Esophagus squamous epithelium (tissue), 5 donors: Measurements from ENCODE around the gene FLT1. TPM values are rescaled to one million over a fixed set of nuclear protein-coding genes. Genes with fewer than 3 reads are reported as not detected.

Experiments
- DNase-seq: peaks from one replicate; lab custom pipeline; 2025; lab: John Stamatoyannopoulos, UW
- H3K27ac ChIP-seq, 4 donors: fragments of 200-600 bp; sonication (generic); one replicate each; pipeline ENCODE4 v1.5.1; 2016 to 2019; ENCODE audit warnings: mild to moderate bottlenecking in 1 of 4
- H3K27me3 ChIP-seq, 4 donors: fragments of 200-600 bp; sonication (generic); 1 replicate in 3 of 4; 2 replicates in 1 of 4; pipeline versions ENCODE4 v1.5.1 to v1.6.0; 2017 to 2021; ENCODE audit warnings: antibody characterized with exemption in 1 of 4
- H3K36me3 ChIP-seq, 3 donors: fragments of 200-600 bp; sonication (generic); one replicate each; pipeline ENCODE4 v1.5.1; 2016 to 2019
- H3K4me1 ChIP-seq, 3 donors: fragments of 200-600 bp; sonication (generic); one replicate each; pipeline ENCODE4 v1.5.1; 2017 to 2019
- H3K4me3 ChIP-seq, 4 donors: fragments of 200-600 bp; sonication (generic); 1 replicate in 3 of 4; 2 replicates in 1 of 4; pipeline ENCODE4 v1.5.1; 2016 to 2019; ENCODE audit warnings: mild to moderate bottlenecking in 2 of 4, moderate library complexity in 1 of 4
- H3K9me3 ChIP-seq, 3 donors: fragments of 200-600 bp; sonication (generic); one replicate each; pipeline ENCODE4 v1.5.1; 2016 to 2019
- POLR2A ChIP-seq, 4 donors: fragments of 450-650 bp; IDR thresholded peaks; one replicate each; pipeline ENCODE4 v1.6.1; 2017; ENCODE audit warnings: antibody characterized with exemption in 4 of 4, mild to moderate bottlenecking in 4 of 4, moderate library complexity in 3 of 4
- WGBS, 2 donors: methylation state at CpG; one replicate each; pipeline ENCODE4 v1.1.5; 2018; 5-methylcytosine and 5-hydroxymethylcytosine counted together
- intact Hi-C: fragments of 100-400 bp; cut with DNase I; formaldehyde crosslinking; loops from one replicate; pipeline ENCODE4 v1.15.0; 2022
- total RNA-seq, 4 donors: library from RNA; depleted of rRNA; stranded (reverse); fragments of >200 nt; gene quantifications; one replicate each; pipeline ENCODE4 v1.1.0, GENCODE V29; 2016
- TF ChIP-seq, protein P1 (sequence below), 6 experiments: fragments of 450-650 bp in 4 of 6; fragments of 200-600 bp in 2 of 6; sonication (generic) in 2 of 6; IDR thresholded peaks; one replicate each; pipeline ENCODE4 v1.5.1; 2016 to 2019; ENCODE audit warnings: antibody characterized with exemption in 6 of 6, mild to moderate bottlenecking in 4 of 6, moderate library complexity in 4 of 6
- donor health status: DM: yes; HTN: yes; CAD: no.

Gene FLT1
- total RNA-seq, 4 donors from 2014 or later, result 2.1 to 16.4 (median 8.9) TPM

DNA sequence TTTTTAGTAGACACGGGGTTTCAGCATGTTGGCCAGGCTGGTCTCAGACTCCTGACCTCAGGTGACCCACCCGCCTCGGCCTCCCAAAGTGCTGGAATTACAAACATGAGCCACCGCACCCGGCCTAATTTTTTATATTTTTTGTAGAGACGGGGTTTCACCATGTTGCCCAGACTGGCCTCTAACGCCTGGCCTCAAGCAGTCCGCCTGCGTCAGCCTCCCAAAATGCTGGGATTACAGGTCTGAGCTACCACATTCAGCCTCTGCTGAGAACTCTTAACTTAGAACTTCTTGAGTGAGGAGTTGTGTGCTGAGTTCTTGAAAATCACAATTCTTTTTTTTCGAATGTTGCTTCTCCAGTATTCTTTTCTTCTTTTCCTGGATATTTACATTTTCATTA is 244.4 kb downstream of the FLT1 start:
- H3K9me3 ChIP-seq, result no peaks in the 10 kb centered on the region
- H3K27me3 ChIP-seq, result no peaks in the 10 kb centered on the region
- TF ChIP-seq POLR2A (IDR thresholded peaks at IDR 0.05), result no peak
- TF ChIP-seq, protein P1, sequence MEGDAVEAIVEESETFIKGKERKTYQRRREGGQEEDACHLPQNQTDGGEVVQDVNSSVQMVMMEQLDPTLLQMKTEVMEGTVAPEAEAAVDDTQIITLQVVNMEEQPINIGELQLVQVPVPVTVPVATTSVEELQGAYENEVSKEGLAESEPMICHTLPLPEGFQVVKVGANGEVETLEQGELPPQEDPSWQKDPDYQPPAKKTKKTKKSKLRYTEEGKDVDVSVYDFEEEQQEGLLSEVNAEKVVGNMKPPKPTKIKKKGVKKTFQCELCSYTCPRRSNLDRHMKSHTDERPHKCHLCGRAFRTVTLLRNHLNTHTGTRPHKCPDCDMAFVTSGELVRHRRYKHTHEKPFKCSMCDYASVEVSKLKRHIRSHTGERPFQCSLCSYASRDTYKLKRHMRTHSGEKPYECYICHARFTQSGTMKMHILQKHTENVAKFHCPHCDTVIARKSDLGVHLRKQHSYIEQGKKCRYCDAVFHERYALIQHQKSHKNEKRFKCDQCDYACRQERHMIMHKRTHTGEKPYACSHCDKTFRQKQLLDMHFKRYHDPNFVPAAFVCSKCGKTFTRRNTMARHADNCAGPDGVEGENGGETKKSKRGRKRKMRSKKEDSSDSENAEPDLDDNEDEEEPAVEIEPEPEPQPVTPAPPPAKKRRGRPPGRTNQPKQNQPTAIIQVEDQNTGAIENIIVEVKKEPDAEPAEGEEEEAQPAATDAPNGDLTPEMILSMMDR (IDR thresholded peaks at IDR 0.05), result no peak
- H3K27ac ChIP-seq, result no peak overlapping the region
- no peak overlapping the region for H3K4me3 ChIP-seq
- 84 to 93% methylated on average over 10 of the region's 10 CpGs for WGBS, 2 donors
- DNase-seq, result no peak
- no peaks in the 10 kb centered on the region for H3K4me1 ChIP-seq
- intact Hi-C loops, result no loop called here
- H3K36me3 ChIP-seq, result peaks cover 0 to 21% (median 0%) of the 10 kb centered on the region in 3 donors

Other genes starting within 250 kb of the FLT1 start
- gene POMP, start 164.0 kb upstream of the FLT1 start, total RNA-seq, result 10 to 100 TPM; 42.8 to 79.4 (median 65.3) TPM
- gene SLC46A3, start 223.8 kb upstream of the FLT1 start, total RNA-seq, result 1 to 10 TPM in 3 of 4 donors, under 1 TPM in 1; 0.99 to 8.0 (median 3.1) TPM